HUES64 (cell line): ENCODE measurements around the gene IGSF9B.

Experiments
- H3K27ac ChIP-seq: 2 replicates; pipeline ENCODE4 v1.7.0; 2013; ENCODE audit warnings: low read depth, low read length, inconsistent platforms
- H3K27me3 ChIP-seq: 2 replicates; pipeline ENCODE4 v1.6.1; 2013; ENCODE audit warnings: mild to moderate bottlenecking, low read length; ENCODE audit not compliant: insufficient read depth
- H3K36me3 ChIP-seq: 2 replicates; pipeline ENCODE4 v1.6.1; 2013; ENCODE audit warnings: mild to moderate bottlenecking, low read length; ENCODE audit not compliant: insufficient read depth
- H3K4me1 ChIP-seq: 2 replicates; pipeline ENCODE4 v1.6.1; 2013; ENCODE audit warnings: mild to moderate bottlenecking, low read length, moderate library complexity; ENCODE audit not compliant: insufficient read depth
- H3K4me3 ChIP-seq: 2 replicates; pipeline ENCODE4 v1.5.1; 2013; ENCODE audit warnings: mild to moderate bottlenecking, low read length, moderate library complexity
- H3K9ac ChIP-seq: 2 replicates; pipeline ENCODE4 v1.6.1; 2013; ENCODE audit warnings: mild to moderate bottlenecking, low read depth, low read length
- H3K9me3 ChIP-seq: 2 replicates; pipeline ENCODE4 v1.6.1; 2013; ENCODE audit warnings: low read depth, low read length; ENCODE audit not compliant: insufficient read depth
- WGBS: fragments of 150-250, 120-280 bp; methylation state at CpG from one replicate; pipeline ENCODE4 v1.1.7; 2013; ENCODE audit warnings: missing lambda C conversion rate; 5-methylcytosine and 5-hydroxymethylcytosine counted together

The IGSF9B gene

DNA sequence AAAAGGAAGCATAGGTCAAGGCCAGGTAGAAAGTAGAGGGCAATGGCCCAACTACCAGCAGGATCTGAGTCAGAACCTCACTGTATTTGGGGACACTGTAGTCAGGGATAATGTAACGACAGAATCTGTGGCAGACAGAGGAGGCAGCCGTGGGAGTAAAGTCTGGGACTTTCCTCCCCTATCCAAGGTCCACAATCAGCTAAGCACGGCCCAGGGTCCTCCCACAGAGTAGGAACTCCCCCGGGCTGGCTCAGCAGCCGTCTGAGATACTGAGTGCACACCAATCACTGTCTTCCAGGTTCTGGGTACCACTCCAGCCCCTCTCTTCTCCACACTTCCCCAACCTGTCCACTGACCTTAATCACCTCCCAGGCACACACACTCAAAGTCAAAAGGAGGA is 3.2 kb downstream of the IGSF9B start:
- Histone ChIP-seq H3K9me3 (no peaks in the 10 kb centered on the region), H3K4me3 (no peak overlapping the region), H3K27ac (no peak overlapping the region), H3K4me1 (peaks cover 54% of the 10 kb centered on the region), H3K36me3 (no peaks in the 10 kb centered on the region), H3K9ac (no peak overlapping the region), H3K27me3 (peaks cover 34% of the 10 kb centered on the region)
- 79% methylated on average over 5 of the region's 5 CpGs for WGBS

DNA sequence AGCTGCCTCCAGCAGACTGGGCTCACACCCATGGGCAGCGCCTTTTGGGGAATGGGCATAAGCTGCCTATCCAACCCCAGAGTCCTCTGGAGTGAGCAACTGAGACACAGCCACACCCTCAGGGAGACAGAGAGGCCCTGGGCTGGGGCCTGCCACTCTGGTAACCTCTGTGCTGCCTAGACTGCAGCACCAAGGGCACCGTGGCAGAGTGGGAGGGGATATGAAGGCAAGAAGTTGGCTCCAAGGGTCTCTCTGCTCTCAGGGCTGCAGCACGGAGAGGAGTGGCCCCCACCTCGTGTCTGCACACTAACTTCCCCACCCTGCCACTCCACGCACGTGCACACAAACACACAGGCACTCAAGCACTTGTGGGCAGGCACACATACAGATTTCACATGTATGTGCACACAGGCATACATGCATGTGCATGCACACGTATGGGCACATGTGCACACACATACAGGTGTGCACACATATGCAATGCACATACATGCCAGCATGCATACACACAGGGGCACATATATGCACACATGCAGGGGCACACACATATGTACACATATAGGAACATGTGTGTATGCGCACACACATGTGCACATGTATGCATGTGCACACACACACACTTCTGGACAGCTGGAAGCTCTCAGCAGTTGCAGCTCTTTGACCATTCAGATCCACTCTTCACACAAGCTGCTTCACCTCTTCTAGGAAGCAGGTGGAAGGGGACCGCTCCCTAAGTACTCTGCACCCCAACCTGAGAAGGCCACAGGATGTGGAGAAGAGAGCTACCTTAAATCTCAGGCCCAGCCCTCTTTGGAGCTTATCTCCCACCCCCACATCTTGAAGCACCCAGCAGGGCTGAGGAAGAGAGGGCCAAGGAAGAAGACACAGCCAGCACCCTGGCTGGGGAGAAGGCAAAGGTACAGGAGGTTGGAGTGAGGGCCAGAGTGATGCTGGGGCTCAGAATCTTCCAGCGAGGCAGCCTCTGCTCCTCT is 4.3 kb downstream of the IGSF9B start:
- 81% methylated on average over 10 of the region's 10 CpGs for WGBS
- no peaks in the 10 kb centered on the region for H3K36me3 ChIP-seq
- no peaks in the 10 kb centered on the region for H3K9me3 ChIP-seq
- H3K27me3 ChIP-seq = peaks cover 32% of the 10 kb centered on the region
- peaks cover 58% of the 10 kb centered on the region for H3K4me1 ChIP-seq
- no peak overlapping the region for H3K27ac ChIP-seq
- no peak overlapping the region for H3K9ac ChIP-seq
- no peak overlapping the region for H3K4me3 ChIP-seq

- 17% methylated on average over 32 of the region's 32 CpGs for WGBS
- H3K4me3 ChIP-seq = peak overlapping the region; percentile 20
- H3K27me3 ChIP-seq = peaks cover 30% of the 10 kb centered on the region
- no peaks in the 10 kb centered on the region for H3K9me3 ChIP-seq
- peaks cover 65% of the 10 kb centered on the region for H3K4me1 ChIP-seq
- no peak overlapping the region for H3K9ac ChIP-seq
- no peaks in the 10 kb centered on the region for H3K36me3 ChIP-seq
- H3K27ac ChIP-seq = peak overlapping the region; percentile 36; the same call in 1 of the 2 replicates
Observed at GRCh38 chr11:133951327-133952198, 5.2 kb downstream of the IGSF9B start.

DNA sequence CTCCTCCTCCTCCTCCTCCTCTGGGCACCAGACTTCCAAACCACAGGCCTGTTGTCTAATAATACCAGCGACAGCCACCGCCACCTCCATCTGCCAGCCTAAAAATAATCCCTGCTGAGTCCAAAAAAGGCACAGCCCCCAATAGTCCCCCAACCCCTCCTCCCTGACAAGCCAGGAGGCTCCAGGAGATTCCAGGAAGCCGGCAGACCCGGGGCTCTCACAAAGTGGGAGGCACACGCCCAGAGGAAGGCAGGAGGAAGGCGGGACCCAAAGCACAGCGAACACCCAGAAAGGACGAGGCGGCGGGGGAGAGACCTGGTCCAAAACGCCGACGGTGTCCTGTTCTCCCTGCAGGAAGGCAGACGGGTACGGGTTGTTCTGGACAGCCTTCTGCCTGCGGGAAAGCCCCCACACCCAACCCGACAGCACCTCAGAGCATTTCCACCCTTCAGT is 5.9 kb downstream of the IGSF9B start:
- Histone ChIP-seq H3K4me1 (peaks cover 72% of the 10 kb centered on the region), H3K4me3 (peak overlapping the region; percentile 20), H3K9ac (no peak overlapping the region), H3K36me3 (no peaks in the 10 kb centered on the region), H3K27me3 (peaks cover 27% of the 10 kb centered on the region), H3K9me3 (no peaks in the 10 kb centered on the region), H3K27ac (peak overlapping the region; percentile 36; the same call in 1 of the 2 replicates)
- WGBS = 27% methylated on average over 17 of the region's 17 CpGs

GRCh38 chr11:133950421-133950820 is 6.3 kb downstream of the IGSF9B start:
- H3K4me1 ChIP-seq = peaks cover 75% of the 10 kb centered on the region
- no peaks in the 10 kb centered on the region for H3K9me3 ChIP-seq
- no peak overlapping the region for H3K9ac ChIP-seq
- H3K36me3 ChIP-seq = no peaks in the 10 kb centered on the region
- 92% methylated on average over 12 of the region's 12 CpGs for WGBS
- no peak overlapping the region for H3K4me3 ChIP-seq
- H3K27ac ChIP-seq = no peak overlapping the region
- H3K27me3 ChIP-seq = peaks cover 23% of the 10 kb centered on the region

DNA sequence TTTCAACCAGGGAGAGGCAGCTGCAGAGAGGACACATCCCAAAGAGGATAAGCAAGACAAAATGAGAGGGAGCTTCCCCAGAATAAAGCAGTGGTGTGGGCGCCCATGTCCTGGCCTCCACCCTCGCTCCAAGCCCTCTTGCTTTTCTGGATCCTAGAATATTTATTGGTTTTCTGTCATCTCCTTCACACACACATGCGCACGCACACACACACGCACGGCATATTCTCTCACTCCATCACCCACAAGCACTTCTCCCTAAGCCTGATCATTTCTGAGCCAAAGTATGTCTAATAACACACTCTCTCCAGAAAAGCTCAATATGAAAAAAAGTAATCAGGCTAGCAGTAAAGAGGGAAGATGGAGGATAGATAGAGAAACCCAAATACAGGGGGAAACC is 7.6 kb downstream of the IGSF9B start:
- H3K27me3 ChIP-seq = peaks cover 10% of the 10 kb centered on the region
- H3K27ac ChIP-seq = peak overlapping the region; percentile 17; the same call in 1 of the 2 replicates
- no peak overlapping the region for H3K9ac ChIP-seq
- peaks cover 68% of the 10 kb centered on the region for H3K4me1 ChIP-seq
- 84% methylated on average over 6 of the region's 6 CpGs for WGBS
- no peaks in the 10 kb centered on the region for H3K9me3 ChIP-seq
- no peak overlapping the region for H3K4me3 ChIP-seq
- H3K36me3 ChIP-seq = peaks cover 2% of the 10 kb centered on the region

DNA sequence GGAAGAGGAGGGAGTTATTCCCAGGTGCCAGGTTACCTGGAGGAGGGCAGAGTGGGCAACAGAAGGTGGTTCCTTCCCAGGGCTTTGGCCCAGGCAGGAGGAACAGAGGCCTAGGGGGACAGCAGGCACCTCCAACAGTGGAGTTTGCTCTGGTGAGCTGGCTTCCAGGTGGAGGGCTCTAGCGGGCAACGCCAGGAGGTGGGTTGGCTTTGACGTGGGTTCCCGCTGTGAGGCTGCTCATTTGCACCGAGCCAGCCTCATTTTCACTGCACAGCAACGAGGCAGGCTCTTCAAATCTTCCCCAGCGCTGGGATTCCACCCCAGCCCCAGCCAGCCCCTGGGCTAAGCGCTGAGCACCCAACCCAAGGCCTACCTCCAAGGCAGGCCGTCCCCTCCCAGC is 8.1 kb downstream of the IGSF9B start:
- no peak overlapping the region for H3K4me3 ChIP-seq
- H3K36me3 ChIP-seq = peaks cover 6% of the 10 kb centered on the region
- peak overlapping the region; percentile 17; the same call in 1 of the 2 replicates for H3K27ac ChIP-seq
- WGBS = 50% methylated on average over 9 of the region's 9 CpGs
- H3K4me1 ChIP-seq = peaks cover 68% of the 10 kb centered on the region
- H3K27me3 ChIP-seq = peaks cover 6% of the 10 kb centered on the region
- H3K9ac ChIP-seq = no peak overlapping the region
- H3K9me3 ChIP-seq = no peaks in the 10 kb centered on the region

GRCh38 chr11:133947321-133947756 is 9.4 kb downstream of the IGSF9B start:
- Histone ChIP-seq H3K4me3 (no peak overlapping the region), H3K27me3 (no peaks in the 10 kb centered on the region; the same call in 1 of the 2 replicates), H3K27ac (no peak overlapping the region), H3K9me3 (no peaks in the 10 kb centered on the region), H3K9ac (no peak overlapping the region), H3K36me3 (peaks cover 12% of the 10 kb centered on the region), H3K4me1 (peaks cover 61% of the 10 kb centered on the region)
- 7% methylated on average over 11 of the region's 11 CpGs for WGBS

DNA sequence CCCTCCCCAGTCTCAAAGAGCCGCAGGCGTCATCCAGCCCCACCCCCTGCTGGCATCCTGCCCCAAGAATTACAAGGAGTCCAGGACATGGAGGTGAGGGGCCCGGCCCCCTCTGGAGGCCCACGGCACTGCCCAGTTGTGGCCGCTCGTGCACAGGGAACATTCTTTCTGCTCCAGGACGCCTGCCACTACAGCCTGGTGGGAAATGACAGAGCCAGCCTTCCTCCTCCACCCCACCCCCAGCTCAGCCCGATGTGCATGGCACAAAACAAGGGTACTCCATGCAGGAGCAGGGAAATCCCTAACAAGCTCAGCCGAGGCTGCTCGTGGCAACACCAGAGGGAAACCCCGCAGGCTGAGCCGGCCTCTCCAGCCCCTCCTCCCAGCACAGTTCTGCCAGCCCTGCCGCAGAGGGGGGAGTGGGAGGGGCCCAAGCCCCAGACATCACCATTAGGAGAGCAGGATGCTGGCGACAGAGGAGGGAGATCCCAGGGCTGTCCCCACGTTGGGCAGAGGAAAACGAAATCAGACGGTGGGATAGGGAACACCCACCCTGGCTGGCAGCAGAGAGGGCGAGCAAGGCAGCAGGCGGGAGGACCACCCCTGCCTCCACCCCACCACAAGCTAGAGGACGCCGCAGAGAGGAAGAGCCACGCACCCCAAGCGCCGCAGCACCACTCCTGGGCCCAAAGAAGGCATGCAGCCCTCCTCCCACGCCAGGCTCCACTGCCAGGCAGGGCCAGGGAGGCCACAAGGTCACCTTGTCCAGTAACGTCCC is 10.0 kb downstream of the IGSF9B start:
- no peaks in the 10 kb centered on the region for H3K9me3 ChIP-seq
- no peak overlapping the region for H3K4me3 ChIP-seq
- H3K27me3 ChIP-seq = no peaks in the 10 kb centered on the region
- H3K27ac ChIP-seq = no peak overlapping the region
- H3K36me3 ChIP-seq = peaks cover 15% of the 10 kb centered on the region
- peaks cover 55% of the 10 kb centered on the region for H3K4me1 ChIP-seq
- no peak overlapping the region for H3K9ac ChIP-seq
- WGBS = 33% methylated on average over 25 of the region's 26 CpGs

DNA sequence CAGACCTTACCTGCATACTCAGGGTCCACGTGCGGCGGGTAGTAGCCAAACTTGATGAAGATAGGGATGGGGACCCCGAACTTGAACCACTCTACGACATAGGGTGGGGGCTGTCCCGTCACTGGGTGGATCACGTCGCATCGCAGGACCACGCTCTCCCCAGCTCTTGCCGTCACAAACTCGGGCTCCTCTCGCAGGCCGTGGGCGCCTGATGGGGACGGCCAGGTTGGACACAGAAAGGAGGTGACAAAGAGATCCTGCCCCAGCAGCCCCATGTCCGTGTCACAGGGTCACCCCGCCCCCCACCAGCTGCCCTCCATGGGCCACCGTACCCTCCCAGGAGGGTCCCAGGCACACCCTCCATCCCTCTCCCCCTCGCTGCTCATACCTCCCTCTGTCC is 10.7 kb downstream of the IGSF9B start:
- peaks cover 16% of the 10 kb centered on the region for H3K36me3 ChIP-seq
- H3K9me3 ChIP-seq = no peaks in the 10 kb centered on the region
- no peak overlapping the region for H3K4me3 ChIP-seq
- H3K27me3 ChIP-seq = no peaks in the 10 kb centered on the region
- no peak overlapping the region for H3K9ac ChIP-seq
- peaks cover 49% of the 10 kb centered on the region for H3K4me1 ChIP-seq
- no peak overlapping the region for H3K27ac ChIP-seq
- 85% methylated on average over 19 of the region's 20 CpGs for WGBS
